ENCODE results near the gene HOXA3.

GRCh38 chr7:27129729-27130539 is 22.4 kb downstream of the HOXA3 start:
- TF ChIP-seq CSRNP3 (CRISPR knock-in tag; IDR thresholded peaks at IDR 0.05) (no peak), ZFP3 (CRISPR knock-in tag; IDR thresholded peaks at IDR 0.05) (no peak), BACH2 (CRISPR knock-in tag; IDR thresholded peaks at IDR 0.05; ENCODE audit: borderline replicate concordance) (no peak), ZFP30 (CRISPR knock-in tag; IDR thresholded peaks at IDR 0.05) (no peak), TSHZ2 (CRISPR knock-in tag; IDR thresholded peaks at IDR 0.05) (no peak), RARB (CRISPR knock-in tag; IDR thresholded peaks at IDR 0.05) (no peak), ZNF565 (CRISPR knock-in tag; conservative IDR thresholded peaks at IDR 0.05; ENCODE audit: low read depth) (no peak), TCF4 (CRISPR knock-in tag; IDR thresholded peaks at IDR 0.05; ENCODE audit: borderline replicate concordance) (no peak), ZNF70 (CRISPR knock-in tag; IDR thresholded peaks at IDR 0.05) (no peak), ZNF8 (CRISPR knock-in tag; IDR thresholded peaks at IDR 0.05) (no peak), CREB5 (CRISPR knock-in tag; IDR thresholded peaks at IDR 0.05; ENCODE audit: low read depth) (no peak), OSR1 (CRISPR knock-in tag; IDR thresholded peaks at IDR 0.05) (no peak), ARNTL (CRISPR knock-in tag; IDR thresholded peaks at IDR 0.05; ENCODE audit: borderline replicate concordance, low read depth) (no peak)
